NB4 (cell line): ENCODE results near the gene SPATA46.

ENCODE experiments used
- MYC ChIP-seq: IDR thresholded peaks from 2 replicates; pipeline ENCODE4 v1.6.1; 2011; ENCODE audit warnings: low read depth, low read length
- POLR2A ChIP-seq: IDR thresholded peaks from 2 replicates; pipeline ENCODE4 v1.6.1; 2011; ENCODE audit warnings: mild to moderate bottlenecking; ENCODE audit not compliant: insufficient read length; ENCODE audit errors: extremely low read depth
- TF ChIP-seq, protein P1 (sequence below): IDR thresholded peaks from one replicate; pipeline ENCODE4 v1.5.1; 2012; ENCODE audit warnings: low read depth, low read length
- TF ChIP-seq, protein P2 (sequence below): IDR thresholded peaks from 2 replicates; pipeline ENCODE4 v1.6.1; 2011; ENCODE audit warnings: low read depth, low read length

DNA sequence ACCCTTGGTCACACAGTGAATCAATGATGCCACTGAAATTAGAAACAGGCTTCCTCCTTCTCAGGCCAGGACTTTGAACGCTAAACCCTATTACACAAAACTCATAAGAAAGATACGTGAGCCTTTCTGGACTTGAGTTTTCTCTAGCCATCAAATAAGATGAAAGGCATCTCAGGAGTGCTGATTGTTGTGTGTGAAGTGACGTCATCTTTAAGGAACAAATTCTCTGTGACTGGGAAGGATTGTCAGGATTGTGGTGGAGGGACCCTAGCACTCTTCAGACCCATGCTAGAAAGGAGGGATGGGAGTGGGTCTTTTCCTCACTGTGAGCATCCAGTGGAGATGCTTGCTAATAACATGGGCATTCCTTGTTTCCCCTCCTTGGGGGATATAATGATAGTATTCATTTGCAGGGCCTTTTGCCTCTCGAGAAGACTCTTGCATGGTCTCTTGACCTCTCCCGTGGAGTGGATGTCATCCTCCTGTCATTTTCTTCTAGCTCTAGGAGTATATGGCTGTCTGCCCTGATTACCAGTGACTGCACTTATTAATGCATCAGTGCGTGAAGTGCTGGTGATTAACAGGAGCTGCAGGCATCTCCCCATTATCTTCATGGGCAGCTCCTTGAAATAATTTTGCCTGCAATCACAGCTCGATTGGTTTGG lies 39.9 kb downstream of the SPATA46 start:
- TF ChIP-seq POLR2A (no peak), MYC (no peak)
- TF ChIP-seq, protein P1, sequence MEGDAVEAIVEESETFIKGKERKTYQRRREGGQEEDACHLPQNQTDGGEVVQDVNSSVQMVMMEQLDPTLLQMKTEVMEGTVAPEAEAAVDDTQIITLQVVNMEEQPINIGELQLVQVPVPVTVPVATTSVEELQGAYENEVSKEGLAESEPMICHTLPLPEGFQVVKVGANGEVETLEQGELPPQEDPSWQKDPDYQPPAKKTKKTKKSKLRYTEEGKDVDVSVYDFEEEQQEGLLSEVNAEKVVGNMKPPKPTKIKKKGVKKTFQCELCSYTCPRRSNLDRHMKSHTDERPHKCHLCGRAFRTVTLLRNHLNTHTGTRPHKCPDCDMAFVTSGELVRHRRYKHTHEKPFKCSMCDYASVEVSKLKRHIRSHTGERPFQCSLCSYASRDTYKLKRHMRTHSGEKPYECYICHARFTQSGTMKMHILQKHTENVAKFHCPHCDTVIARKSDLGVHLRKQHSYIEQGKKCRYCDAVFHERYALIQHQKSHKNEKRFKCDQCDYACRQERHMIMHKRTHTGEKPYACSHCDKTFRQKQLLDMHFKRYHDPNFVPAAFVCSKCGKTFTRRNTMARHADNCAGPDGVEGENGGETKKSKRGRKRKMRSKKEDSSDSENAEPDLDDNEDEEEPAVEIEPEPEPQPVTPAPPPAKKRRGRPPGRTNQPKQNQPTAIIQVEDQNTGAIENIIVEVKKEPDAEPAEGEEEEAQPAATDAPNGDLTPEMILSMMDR = no peak
- TF ChIP-seq, protein P2, sequence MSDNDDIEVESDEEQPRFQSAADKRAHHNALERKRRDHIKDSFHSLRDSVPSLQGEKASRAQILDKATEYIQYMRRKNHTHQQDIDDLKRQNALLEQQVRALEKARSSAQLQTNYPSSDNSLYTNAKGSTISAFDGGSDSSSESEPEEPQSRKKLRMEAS = no peak
